Neural crest cell (in vitro differentiated cells): ENCODE measurements around the gene WNT6. TPM values are rescaled to one million over a fixed set of nuclear protein-coding genes. Genes with fewer than 3 reads are reported as not detected.

Source experiments
- DNase-seq: peaks from one replicate; pipeline ENCODE4 v3.0.0; 2021; ENCODE audit warnings: low read depth, mixed read lengths, low spot score
- H3K27ac Mint-ChIP-seq: one replicate; pipeline ENCODE4 v1.8.0; 2021; ENCODE audit warnings: mild to moderate bottlenecking, mixed read lengths; ENCODE audit not compliant: unreplicated experiment
- H3K27me3 Mint-ChIP-seq: 2 replicates; pipeline ENCODE4 v1.8.0; 2021; ENCODE audit warnings: low read depth, mild to moderate bottlenecking, mixed read lengths
- H3K36me3 Mint-ChIP-seq: 2 replicates; pipeline ENCODE4 v1.8.0; 2021; ENCODE audit warnings: low read depth, mild to moderate bottlenecking, mixed read lengths
- H3K4me1 Mint-ChIP-seq: 2 replicates; pipeline ENCODE4 v1.8.0; 2021; ENCODE audit warnings: mixed read lengths
- H3K4me3 Mint-ChIP-seq: one replicate; pipeline ENCODE4 v1.8.0; 2021; ENCODE audit warnings: mild to moderate bottlenecking, mixed read lengths
- H3K9me3 Mint-ChIP-seq: 2 replicates; pipeline ENCODE4 v1.8.0; 2021; ENCODE audit warnings: mixed read lengths
- total RNA-seq: library from RNA; stranded (reverse); gene quantifications from 2 replicates; pipeline ENCODE4 v1.2.1, GENCODE V29; 2021
- TF ChIP-seq, protein P1 (sequence below): fragments of 200-600 bp; sonication (generic); conservative IDR thresholded peaks from 2 replicates; pipeline ENCODE4 v1.5.0; 2021; ENCODE audit warnings: antibody characterized with exemption, mild to moderate bottlenecking

The WNT6 gene
- total RNA-seq, 1 donor from 2014 or later: not detected

DNA sequence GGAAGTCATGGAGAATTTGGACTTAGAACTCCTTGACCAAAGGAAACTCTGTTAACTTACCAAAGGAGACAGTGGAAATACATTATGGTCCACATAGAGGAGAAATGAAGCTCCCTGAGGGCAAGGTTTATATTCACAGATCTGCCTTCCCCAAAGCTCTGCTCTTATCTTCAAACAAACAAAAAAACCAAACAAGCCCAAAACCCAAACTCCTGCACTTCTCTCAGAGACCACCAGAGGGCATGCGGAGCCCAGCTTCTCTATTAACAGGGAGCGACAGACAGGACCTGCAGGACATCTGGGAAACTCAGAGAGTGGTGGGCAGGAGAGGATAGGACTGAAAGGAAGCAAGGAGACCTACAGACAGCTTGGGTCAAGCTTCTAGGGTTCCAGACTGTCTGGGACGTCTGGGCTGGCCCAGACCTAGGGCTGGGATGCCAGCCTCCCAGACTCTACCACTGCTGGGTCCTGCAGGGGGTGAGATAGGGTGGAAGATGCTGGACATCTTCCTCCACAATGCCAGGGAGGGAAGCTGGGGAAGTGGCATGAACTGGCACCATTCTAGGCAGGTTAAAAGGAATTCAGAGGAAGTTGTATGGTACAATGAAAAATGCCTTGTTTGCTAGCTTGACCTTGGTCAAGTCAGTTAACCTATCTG lies 17.1 kb downstream of the WNT6 start:
- Mint-ChIP-seq H3K4me1 (no peaks in the 10 kb centered on the region), H3K4me3 (peak overlapping the region; percentile 0), H3K36me3 (peaks cover under 1% of the 10 kb centered on the region), H3K27me3 (peaks cover 95% of the 10 kb centered on the region), H3K9me3 (no peaks in the 10 kb centered on the region), H3K27ac (no peak overlapping the region)
- DNase-seq: peak; percentile 73
- TF ChIP-seq, protein P1, sequence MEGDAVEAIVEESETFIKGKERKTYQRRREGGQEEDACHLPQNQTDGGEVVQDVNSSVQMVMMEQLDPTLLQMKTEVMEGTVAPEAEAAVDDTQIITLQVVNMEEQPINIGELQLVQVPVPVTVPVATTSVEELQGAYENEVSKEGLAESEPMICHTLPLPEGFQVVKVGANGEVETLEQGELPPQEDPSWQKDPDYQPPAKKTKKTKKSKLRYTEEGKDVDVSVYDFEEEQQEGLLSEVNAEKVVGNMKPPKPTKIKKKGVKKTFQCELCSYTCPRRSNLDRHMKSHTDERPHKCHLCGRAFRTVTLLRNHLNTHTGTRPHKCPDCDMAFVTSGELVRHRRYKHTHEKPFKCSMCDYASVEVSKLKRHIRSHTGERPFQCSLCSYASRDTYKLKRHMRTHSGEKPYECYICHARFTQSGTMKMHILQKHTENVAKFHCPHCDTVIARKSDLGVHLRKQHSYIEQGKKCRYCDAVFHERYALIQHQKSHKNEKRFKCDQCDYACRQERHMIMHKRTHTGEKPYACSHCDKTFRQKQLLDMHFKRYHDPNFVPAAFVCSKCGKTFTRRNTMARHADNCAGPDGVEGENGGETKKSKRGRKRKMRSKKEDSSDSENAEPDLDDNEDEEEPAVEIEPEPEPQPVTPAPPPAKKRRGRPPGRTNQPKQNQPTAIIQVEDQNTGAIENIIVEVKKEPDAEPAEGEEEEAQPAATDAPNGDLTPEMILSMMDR: peak; percentile 93

DNA sequence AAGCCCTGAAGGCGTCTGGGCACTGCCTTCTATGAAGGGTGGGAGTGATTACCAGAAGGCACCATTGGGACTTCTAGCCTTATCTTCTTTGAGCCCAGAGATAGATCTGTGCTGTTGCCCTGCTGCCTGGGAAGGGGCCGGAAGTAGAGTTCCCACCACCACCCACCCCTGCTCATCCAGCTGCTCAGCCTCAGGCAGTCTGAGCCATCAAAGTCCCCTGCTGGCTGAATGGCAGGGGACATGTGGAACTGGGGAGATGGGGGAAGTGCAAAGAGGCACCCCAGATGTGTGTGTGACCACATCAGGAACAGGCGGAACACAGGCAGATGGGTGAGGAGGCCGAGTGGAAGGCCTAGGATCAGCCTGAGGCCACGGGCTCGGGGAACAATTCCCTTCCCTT lies 17.7 kb downstream of the WNT6 start:
- Mint-ChIP-seq H3K4me3 (no peak overlapping the region), H3K27ac (no peak overlapping the region), H3K4me1 (no peaks in the 10 kb centered on the region), H3K36me3 (peaks cover 2% of the 10 kb centered on the region), H3K27me3 (peaks cover 95% of the 10 kb centered on the region), H3K9me3 (no peaks in the 10 kb centered on the region)
- DNase-seq: no peak
- TF ChIP-seq, protein P1: no peak

DNA sequence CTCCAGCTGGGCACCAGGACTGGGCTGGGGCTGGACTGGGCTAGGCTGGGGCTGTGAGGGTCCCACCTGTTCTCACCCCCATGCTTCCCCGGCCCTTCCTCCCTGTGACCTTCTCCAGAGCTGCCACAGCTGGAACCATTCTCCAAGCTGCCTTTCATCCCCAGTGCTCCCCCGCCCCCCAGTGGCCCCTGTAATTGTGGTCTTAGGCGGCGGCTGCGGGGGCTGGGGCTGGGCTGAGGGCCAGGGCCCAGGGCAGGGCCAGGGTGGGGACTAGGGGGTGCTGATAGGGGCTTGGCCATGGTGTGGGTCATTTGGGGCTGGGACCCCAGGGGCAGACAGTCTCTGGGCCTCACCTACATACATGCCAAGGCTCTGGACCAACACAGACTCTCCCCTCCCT lies 18.3 kb downstream of the WNT6 start:
- no peaks in the 10 kb centered on the region for H3K9me3 Mint-ChIP-seq
- TF ChIP-seq, protein P1: no peak
- peaks cover 95% of the 10 kb centered on the region for H3K27me3 Mint-ChIP-seq
- DNase-seq: no peak
- peaks cover 2% of the 10 kb centered on the region for H3K36me3 Mint-ChIP-seq
- no peaks in the 10 kb centered on the region for H3K4me1 Mint-ChIP-seq
- no peak overlapping the region for H3K27ac Mint-ChIP-seq
- H3K4me3 Mint-ChIP-seq: no peak overlapping the region

DNA sequence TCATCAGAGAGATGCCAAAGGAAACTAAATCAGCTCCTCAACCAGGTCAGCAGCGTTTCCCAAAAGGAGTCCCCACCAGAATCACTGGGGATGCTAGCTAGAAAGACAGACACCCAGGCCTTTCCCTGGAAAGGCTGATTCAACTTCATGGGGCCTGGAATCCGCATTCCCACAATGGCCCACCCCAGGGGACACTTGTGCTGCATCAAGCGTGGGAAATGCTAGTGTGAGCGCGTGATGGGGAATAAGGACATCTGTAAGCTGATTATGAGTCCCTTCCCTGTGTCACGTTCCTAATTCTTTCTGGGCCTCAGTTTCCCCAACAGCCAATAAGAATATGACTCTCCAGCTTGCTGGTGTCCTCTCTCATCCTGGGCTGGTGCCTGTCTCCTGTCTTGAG lies 18.9 kb downstream of the WNT6 start:
- Mint-ChIP-seq H3K4me1 (no peaks in the 10 kb centered on the region), H3K9me3 (no peaks in the 10 kb centered on the region), H3K4me3 (no peak overlapping the region), H3K27me3 (peaks cover 94% of the 10 kb centered on the region), H3K36me3 (peaks cover 2% of the 10 kb centered on the region), H3K27ac (no peak overlapping the region)
- TF ChIP-seq, protein P1: no peak
- DNase-seq: no peak

DNA sequence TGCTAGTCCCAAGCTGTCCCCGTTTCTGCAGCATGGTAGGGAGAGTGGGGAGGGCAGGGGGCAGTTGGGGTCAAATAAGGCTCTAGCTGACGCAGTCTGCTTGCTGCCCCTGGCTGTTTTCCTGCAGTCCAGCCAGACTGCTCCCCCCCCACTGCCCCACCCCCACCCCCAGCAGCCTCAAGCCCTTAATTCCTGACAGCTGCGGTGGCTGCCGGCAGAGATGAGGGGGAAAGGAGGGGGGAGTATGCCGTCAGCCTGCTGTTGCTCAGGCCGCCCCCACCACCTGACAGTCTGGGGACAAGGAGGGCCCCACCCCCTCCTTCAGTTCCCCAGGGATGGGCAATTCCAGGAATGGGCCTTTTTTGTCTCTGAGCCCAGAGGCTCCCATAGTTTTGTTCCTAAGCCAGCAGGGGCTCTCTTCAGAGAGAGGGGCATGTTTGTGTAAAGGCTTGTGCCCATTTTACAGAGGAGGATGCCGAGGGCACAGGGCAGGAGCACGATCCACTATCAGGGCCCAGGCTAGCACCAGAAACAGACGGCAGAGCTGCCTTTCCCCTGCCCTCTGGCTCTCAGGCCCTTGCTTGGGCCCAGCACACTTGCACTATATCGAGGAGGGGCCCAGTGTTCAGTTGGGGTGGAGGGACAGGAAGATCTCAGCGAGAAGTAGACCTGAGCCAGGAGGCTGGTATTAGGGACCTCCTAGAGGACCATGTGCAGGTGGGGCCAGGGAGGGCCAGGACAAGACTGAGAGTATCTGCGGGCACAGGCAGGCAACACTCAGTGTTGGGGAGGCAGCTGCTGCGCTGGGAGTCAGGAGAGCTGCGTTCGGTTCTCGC lies 19.5 kb downstream of the WNT6 start:
- Mint-ChIP-seq H3K27me3 (peaks cover 92% of the 10 kb centered on the region), H3K36me3 (peaks cover 2% of the 10 kb centered on the region), H3K27ac (no peak overlapping the region), H3K4me1 (no peaks in the 10 kb centered on the region), H3K9me3 (no peaks in the 10 kb centered on the region), H3K4me3 (no peak overlapping the region)
- TF ChIP-seq, protein P1: no peak
- DNase-seq: no peak
